Measurements from ENCODE around the gene LYPD6B. TPM values are rescaled to one million over a fixed set of nuclear protein-coding genes. Genes with fewer than 3 reads are reported as not detected.

LYPD6B gene
- polyA plus RNA-seq, 1 of the 3 experiments (the other 2 are of a cell fraction): 18.2 TPM

- peaks cover 0 to 2% of the 10 kb centered on the region in 2 experiments; a peak in 2 of 4 replicates for H3K4me1 ChIP-seq (ENCODE audit: control insufficient read depth in 1 of 2, insufficient read depth in 2 of 2, low read depth in 1 of 2, low read length in 1 of 2)
- TF ChIP-seq RFX5 (IDR thresholded peaks at IDR 0.05; ENCODE audit: low read length) (no peak), RXRA (IDR thresholded peaks at IDR 0.05; ENCODE audit: borderline replicate concordance, low read depth) (no peak), ZBTB33 (IDR thresholded peaks at IDR 0.05; ENCODE audit: borderline replicate concordance, low read depth) (no peak)
- no peaks in the 10 kb centered on the region for H3K27me3 ChIP-seq (ENCODE audit: insufficient read depth)
- peaks cover 5% of the 10 kb centered on the region for H3F3A ChIP-seq (replicated peaks; ENCODE audit: insufficient read depth)
- no peak overlapping the region for H3K27ac ChIP-seq (ENCODE audit: low read depth in 2 of 2, low read length in 1 of 2)
- POLR2A ChIA-PET: no interaction called here
- no peak overlapping the region for H2AFZ ChIP-seq (ENCODE audit: low read depth)
- H3K9ac ChIP-seq: no peak overlapping the region
- no peaks in the 10 kb centered on the region for H3K79me2 ChIP-seq (ENCODE audit: insufficient read depth)
- H3K4me3 ChIP-seq (ENCODE audit: low read depth in 2 of 2, low read length in 1 of 2): no peak overlapping the region
- H3K36me3 ChIP-seq (replicated peaks in 1 of 2; ENCODE audit: control insufficient read depth in 1 of 2, insufficient read depth in 2 of 2, low read length in 1 of 2): no peaks in the 10 kb centered on the region
- H4K20me1 ChIP-seq (ENCODE audit: insufficient read depth): no peaks in the 10 kb centered on the region
- H3K4me2 ChIP-seq: no peak overlapping the region
- H3K9me3 ChIP-seq: no peaks in the 10 kb centered on the region
- CTCF ChIA-PET: interaction anchor here (1.4 kb wide), 1 partner anchor 540 kb away, joined by 7 read pairs; no protein-coding TSS in a partner anchor
- no peak for DNase-seq
- WGBS (ENCODE audit: low lambda C conversion rate): 83% methylated on average over 6 of the region's 6 CpGs
- no peaks in the 10 kb centered on the region for H3K9me2 ChIP-seq
Observed at GRCh38 chr2:149021761-149022160, 16.7 kb upstream of the LYPD6B start.

GRCh38 chr2:149023091-149023490 is 15.4 kb upstream of the LYPD6B start:
- H2AFZ ChIP-seq (ENCODE audit: low read depth): no peak overlapping the region
- ChIA-PET POLR2A (interaction anchor here (0.7 kb wide), 1 partner anchor 102 kb away, joined by 3 read pairs; no protein-coding TSS in a partner anchor), CTCF (interaction anchor here (3.8 kb wide), 1 partner anchor 290 kb away, joined by 15 read pairs; no protein-coding TSS in a partner anchor)
- no peak for DNase-seq
- H3F3A ChIP-seq (replicated peaks; ENCODE audit: insufficient read depth): peaks cover 5% of the 10 kb centered on the region
- no peaks in the 10 kb centered on the region for H3K9me3 ChIP-seq
- TF ChIP-seq FOXM1 (IDR thresholded peaks at IDR 0.05; ENCODE audit: low read depth) (no peak), RAD21 (IDR thresholded peaks at IDR 0.05; ENCODE audit: low read length) (no peak), NFIC (IDR thresholded peaks at IDR 0.05; ENCODE audit: borderline replicate concordance) (no peak), SMC3 (IDR thresholded peaks at IDR 0.05; ENCODE audit: low read depth, low read length) (no peak), TEAD4 (IDR thresholded peaks at IDR 0.05; ENCODE audit: borderline replicate concordance, insufficient read depth) (no peak), TAF1 (IDR thresholded peaks at IDR 0.05; ENCODE audit: borderline replicate concordance, low read depth, low read length) (no peak), TCF12 (IDR thresholded peaks at IDR 0.05) (no peak)
- H3K4me1 ChIP-seq (ENCODE audit: control insufficient read depth in 1 of 2, insufficient read depth in 2 of 2, low read depth in 1 of 2, low read length in 1 of 2): peaks cover 0 to 2% of the 10 kb centered on the region in 2 experiments; a peak in 2 of 4 replicates
- no peak overlapping the region for H3K27ac ChIP-seq (ENCODE audit: low read depth in 2 of 2, low read length in 1 of 2)
- H3K4me2 ChIP-seq: no peak overlapping the region
- no peaks in the 10 kb centered on the region for H4K20me1 ChIP-seq (ENCODE audit: insufficient read depth)
- H3K9me2 ChIP-seq: no peaks in the 10 kb centered on the region
- H3K9ac ChIP-seq: no peak overlapping the region
- no peak overlapping the region for H3K4me3 ChIP-seq (ENCODE audit: low read depth in 2 of 2, low read length in 1 of 2)
- no peaks in the 10 kb centered on the region for H3K27me3 ChIP-seq (ENCODE audit: insufficient read depth)
- H3K79me2 ChIP-seq (ENCODE audit: insufficient read depth): no peaks in the 10 kb centered on the region
- 85% methylated on average over 6 of the region's 6 CpGs for WGBS (ENCODE audit: low lambda C conversion rate)
- no peaks in the 10 kb centered on the region for H3K36me3 ChIP-seq (replicated peaks in 1 of 2; ENCODE audit: control insufficient read depth in 1 of 2, insufficient read depth in 2 of 2, low read length in 1 of 2)

Measured in SK-N-SH (cell line).